D721Med (cell line): ENCODE data around the gene ASF1A.
"Not testable (repeated sequence)": the region's sequence is repeated elsewhere in the genome, so short reads cannot be mapped to it uniquely, and the experiment has no call there.

Source experiments
- DNase-seq: peaks from one replicate; pipeline ENCODE4 v3.0.0; 2011; ENCODE audit warnings: low spot score; ENCODE audit not compliant: insufficient read length
- FAIRE-seq: peaks from 2 replicates; lab custom pipeline; 2011; peaks lifted over from hg19 to GRCh38; lab: Jason Lieb, UNC
- TF ChIP-seq, protein P1 (sequence below): IDR thresholded peaks from 2 replicates; pipeline ENCODE4 v1.5.1; 2012; ENCODE audit warnings: mild to moderate bottlenecking, control low read depth; ENCODE audit not compliant: insufficient read depth; ENCODE audit errors: missing control alignments

Gene ASF1A

DNA sequence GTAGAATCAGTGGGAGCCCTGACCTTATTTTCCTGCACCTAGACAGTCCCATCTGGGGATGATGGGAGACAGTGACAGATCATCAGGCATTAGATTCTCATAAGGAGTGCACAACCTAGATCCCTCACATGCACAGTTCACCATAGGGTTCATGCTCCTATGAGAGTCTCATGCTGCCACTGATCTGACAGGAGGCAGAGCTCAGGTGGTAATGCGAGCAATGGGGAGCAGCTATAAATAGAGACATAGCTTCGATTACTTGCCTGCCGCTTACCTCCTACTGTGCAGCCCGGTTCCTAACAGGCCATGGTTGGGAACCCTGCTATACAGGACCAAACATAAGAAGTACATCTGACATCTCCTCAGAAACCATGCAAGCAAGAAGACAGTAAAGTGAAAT lies 31.5 kb upstream of the ASF1A start:
- TF ChIP-seq, protein P1, sequence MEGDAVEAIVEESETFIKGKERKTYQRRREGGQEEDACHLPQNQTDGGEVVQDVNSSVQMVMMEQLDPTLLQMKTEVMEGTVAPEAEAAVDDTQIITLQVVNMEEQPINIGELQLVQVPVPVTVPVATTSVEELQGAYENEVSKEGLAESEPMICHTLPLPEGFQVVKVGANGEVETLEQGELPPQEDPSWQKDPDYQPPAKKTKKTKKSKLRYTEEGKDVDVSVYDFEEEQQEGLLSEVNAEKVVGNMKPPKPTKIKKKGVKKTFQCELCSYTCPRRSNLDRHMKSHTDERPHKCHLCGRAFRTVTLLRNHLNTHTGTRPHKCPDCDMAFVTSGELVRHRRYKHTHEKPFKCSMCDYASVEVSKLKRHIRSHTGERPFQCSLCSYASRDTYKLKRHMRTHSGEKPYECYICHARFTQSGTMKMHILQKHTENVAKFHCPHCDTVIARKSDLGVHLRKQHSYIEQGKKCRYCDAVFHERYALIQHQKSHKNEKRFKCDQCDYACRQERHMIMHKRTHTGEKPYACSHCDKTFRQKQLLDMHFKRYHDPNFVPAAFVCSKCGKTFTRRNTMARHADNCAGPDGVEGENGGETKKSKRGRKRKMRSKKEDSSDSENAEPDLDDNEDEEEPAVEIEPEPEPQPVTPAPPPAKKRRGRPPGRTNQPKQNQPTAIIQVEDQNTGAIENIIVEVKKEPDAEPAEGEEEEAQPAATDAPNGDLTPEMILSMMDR: no peak
- FAIRE-seq: no peak
- no peak for DNase-seq

DNA sequence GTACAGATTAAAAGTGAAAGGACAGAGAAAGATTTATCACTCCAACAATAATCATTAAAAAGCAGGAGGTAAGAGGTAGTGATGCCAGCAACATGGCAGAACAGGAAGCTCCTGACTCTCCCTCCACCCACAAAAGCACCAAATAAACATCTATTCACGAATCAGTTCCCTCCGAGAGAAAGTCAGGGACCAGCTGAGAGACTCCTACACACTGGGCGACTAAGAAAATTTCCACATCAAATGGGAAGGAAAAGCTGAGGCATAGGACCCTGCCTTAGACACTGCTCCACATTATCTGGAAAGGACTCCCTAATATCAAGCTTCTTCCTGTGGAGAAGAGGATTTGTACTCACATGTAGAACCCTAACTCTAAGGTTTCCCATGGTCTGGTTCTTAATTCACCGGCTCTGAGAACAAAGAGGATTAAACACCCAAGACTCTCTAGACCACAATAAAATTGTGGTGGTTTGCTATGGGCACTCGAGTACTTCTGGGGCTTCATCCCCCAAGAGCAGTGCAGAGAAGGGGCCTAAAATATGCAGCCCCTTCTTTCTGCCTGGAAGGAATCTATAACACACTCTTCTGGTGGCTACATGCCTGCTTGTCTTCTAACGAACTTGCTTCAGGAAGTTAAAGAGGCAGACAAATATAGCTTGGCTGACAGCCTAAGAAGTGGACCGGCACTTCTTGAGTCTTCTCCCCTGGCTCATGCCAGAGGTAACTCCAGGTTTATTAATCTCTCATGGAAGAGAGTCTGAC lies 29.4 kb upstream of the ASF1A start:
- TF ChIP-seq, protein P1: no peak
- FAIRE-seq: no peak
- DNase-seq: no peak

DNA sequence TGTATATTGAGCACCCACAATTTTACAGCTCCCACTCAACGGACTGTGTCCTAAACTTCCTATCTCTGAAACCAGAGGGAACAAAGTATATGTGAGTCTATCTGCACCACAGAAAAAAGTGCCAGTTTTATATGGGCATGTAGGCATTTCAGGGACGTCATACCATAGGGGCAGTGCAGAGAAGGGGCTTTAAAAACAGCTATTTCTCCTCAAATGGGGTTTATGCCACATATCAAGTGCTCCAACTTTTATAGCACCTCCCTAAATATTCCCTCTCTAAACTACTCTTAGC lies 28.9 kb upstream of the ASF1A start:
- TF ChIP-seq, protein P1: no peak
- FAIRE-seq: no peak

DNA sequence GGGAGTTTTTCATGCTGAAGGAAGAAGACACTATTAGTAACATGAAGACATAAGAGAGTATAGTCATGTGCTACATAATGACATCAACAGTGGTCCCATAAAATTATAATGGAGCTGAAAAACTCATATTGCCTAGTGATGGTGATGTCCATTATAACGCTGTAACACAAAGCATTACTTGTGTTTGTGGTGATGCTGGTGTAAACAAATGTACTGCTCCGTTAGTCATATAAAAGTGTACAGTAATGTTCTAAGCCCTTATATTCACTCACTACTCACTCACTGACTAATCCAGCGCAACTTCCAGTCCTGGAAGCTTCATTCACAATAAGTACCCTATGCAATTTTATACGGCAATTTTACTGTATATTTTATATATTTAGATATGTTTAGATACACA lies 26.8 kb upstream of the ASF1A start:
- DNase-seq (no peak), FAIRE-seq (no peak)
- TF ChIP-seq, protein P1: no peak

More for the DNA sequence above, 28.9 kb upstream of the ASF1A start:
- DNase-seq: no peak

DNA sequence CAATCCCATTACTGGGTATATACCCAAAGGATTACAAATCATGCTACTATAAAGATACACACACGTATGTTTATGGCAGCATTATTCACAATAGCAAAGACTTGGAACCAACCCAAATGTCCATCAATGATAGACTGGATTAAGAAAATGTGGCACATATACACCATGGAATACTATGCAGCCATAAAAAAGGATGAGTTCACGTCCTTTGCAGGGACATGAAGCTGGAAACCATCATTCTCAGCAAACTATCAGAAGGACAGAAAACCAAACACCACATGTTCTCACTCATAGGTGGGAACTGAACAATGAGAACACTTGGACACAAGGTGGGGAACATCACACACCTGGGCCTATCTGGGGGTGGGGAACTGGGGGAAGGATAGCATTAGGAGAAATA lies 25.1 kb upstream of the ASF1A start:
- FAIRE-seq: not testable (repeated sequence)

DNA sequence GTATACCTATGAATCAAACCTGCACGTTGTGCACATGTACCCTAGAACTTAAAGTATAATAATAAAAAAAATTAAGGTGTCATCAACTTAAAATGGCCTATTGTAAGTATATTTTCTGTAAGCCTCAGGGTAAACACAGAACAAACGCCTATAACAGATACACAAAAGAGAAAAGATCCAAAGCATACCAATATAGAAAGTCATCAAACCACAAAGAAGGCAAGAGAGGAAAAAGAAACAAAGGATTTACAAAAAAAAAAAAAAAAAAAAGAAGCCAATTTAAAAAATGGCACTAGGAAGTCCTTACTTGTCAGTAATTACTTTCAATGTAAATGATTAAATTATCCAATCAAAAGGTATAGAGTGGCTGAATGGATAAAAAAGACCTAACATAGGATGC lies 24.6 kb upstream of the ASF1A start:
- no peak for DNase-seq
- no peak for FAIRE-seq
- TF ChIP-seq, protein P1: no peak

More for the DNA sequence above, 25.1 kb upstream of the ASF1A start:
- DNase-seq: not testable (repeated sequence)

DNA sequence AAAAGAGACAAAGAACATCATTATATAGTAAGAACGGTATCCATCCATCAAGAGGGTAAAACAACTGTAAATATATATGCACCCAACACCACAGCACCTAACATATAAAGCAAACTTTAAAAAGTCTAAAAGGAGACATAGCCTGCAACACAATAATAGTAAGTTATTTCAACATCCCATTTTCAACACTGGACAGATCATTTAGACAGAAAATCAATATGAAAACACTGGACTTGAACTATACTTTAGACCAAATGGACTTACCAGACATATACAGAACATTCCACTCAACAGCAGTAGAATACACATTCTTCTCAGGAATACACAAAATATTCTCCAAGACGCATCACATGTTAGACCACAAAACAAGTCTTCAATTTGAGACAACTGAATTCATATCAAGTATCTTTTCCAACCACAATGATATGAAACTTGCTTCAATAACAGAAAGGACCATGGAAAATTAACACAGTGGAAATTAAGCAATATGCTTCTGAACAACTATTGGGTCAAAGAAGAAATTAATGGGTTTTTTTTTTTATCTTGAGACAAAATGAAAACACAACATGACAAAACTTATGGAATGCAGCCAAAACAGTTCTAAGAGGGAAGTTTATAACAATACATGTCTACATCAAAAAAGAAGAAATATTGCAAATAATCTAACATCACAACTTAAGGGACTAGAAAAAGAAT lies 23.9 kb upstream of the ASF1A start:
- TF ChIP-seq, protein P1: no peak
- no peak for DNase-seq
- FAIRE-seq: no peak
